Activated gamma-delta T cell treated with Interleukin-2 at 50 U/mL for 16 hours (primary cell): ENCODE measurements around the gene NEK8.
A peak's percentile ranks its signal among the peaks of the same experiment; 100 is the strongest.
"Not testable (repeated sequence)": the region's sequence is repeated elsewhere in the genome, so short reads cannot be mapped to it uniquely, and the experiment has no call there.

Source experiments
- DNase-seq: peaks from one replicate; pipeline ENCODE4 v3.0.0-alpha.2; 2020

The NEK8 gene

GRCh38 chr17:28726226-28726626, 2.4 kb upstream of the NEK8 start, which contains the start of gene TLCD1:
TSS of gene TLCD1 (minus strand) at chr17:28726233. CDS start at chr17:28726097, 136 bp downstream.
- peak; percentile 53 for DNase-seq

GRCh38 chr17:28726627-28727491, 1.7 kb upstream of the NEK8 start:
- peak; percentile 88 for DNase-seq

- no peak for DNase-seq
Observed at GRCh38 chr17:28729950-28730330, 1.4 kb downstream of the NEK8 start.

GRCh38 chr17:28733346-28733745, 4.8 kb downstream of the NEK8 start:
- DNase-seq, result no peak

GRCh38 chr17:28734712-28735241, 6.2 kb downstream of the NEK8 start:
- DNase-seq, result no peak

- no peak for DNase-seq
Observed at GRCh38 chr17:28735242-28735722, 6.7 kb downstream of the NEK8 start.

GRCh38 chr17:28735913-28736769, 7.6 kb downstream of the NEK8 start:
- DNase-seq, result not testable (repeated sequence)

- no peak for DNase-seq
Observed at GRCh38 chr17:28737316-28737715, 8.7 kb downstream of the NEK8 start.

- DNase-seq, result no peak
Observed at GRCh38 chr17:28737770-28738679, 9.4 kb downstream of the NEK8 start.

- no peak for DNase-seq
Observed at GRCh38 chr17:28738680-28739384, 10.2 kb downstream of the NEK8 start.

GRCh38 chr17:28740406-28741357, 12.1 kb downstream of the NEK8 start:
- DNase-seq, result no peak

- no peak for DNase-seq
Observed at GRCh38 chr17:28741358-28742349, 13.1 kb downstream of the NEK8 start.

- peak; percentile 69 for DNase-seq
Observed at GRCh38 chr17:28743243-28744103, 14.9 kb downstream of the NEK8 start, which contains the start of gene TRAF4. TSS of gene TRAF4 (plus strand) at chr17:28744011. CDS start at chr17:28744113, 102 bp downstream.

GRCh38 chr17:28744104-28744971, 15.8 kb downstream of the NEK8 start:
- DNase-seq, result peak; percentile 51

GRCh38 chr17:28744972-28745785, 16.6 kb downstream of the NEK8 start:
- no peak for DNase-seq
